ENCODE measurements around the gene TMEM72. TPM values are rescaled to one million over a fixed set of nuclear protein-coding genes. Genes with fewer than 3 reads are reported as not detected.

The TMEM72 gene
- total and polyA plus RNA-seq, 2 of the 13 experiments (the other 11 are each of a cell fraction or from before 2014, with no cell fraction given), result 0.04 TPM; not detected in 1

GRCh38 chr10:44963772-44964633 lies 52.9 kb downstream of the TMEM72 start (continued):
- no peak for TF ChIP-seq ZNF646 (CRISPR knock-in tag; IDR thresholded peaks at IDR 0.05)
- TF ChIP-seq ZNF18 (CRISPR knock-in tag; IDR thresholded peaks at IDR 0.05; ENCODE audit: insufficient replicate concordance), result no peak
- no peak for TF ChIP-seq ZNF407 (CRISPR knock-in tag; IDR thresholded peaks at IDR 0.05; ENCODE audit: not compliant biosample characterization)
- no peak for TF ChIP-seq MXD1 (CRISPR knock-in tag; IDR thresholded peaks at IDR 0.05)
- TF ChIP-seq PITX1 (CRISPR knock-in tag; IDR thresholded peaks at IDR 0.05), result no peak
- no peak for TF ChIP-seq ZUFSP (CRISPR knock-in tag; IDR thresholded peaks at IDR 0.05; ENCODE audit: borderline replicate concordance)
- no peak for TF ChIP-seq GTF2F1 (IDR thresholded peaks at IDR 0.05; ENCODE audit: low read length)
